ENCODE results near the gene CASP7. TPM values are rescaled to one million over a fixed set of nuclear protein-coding genes. Genes with fewer than 3 reads are reported as not detected.
"Not testable (repeated sequence)": the region's sequence is repeated elsewhere in the genome, so short reads cannot be mapped to it uniquely, and the experiment has no call there.

The CASP7 gene
- 18.3 TPM for total RNA-seq

DNA sequence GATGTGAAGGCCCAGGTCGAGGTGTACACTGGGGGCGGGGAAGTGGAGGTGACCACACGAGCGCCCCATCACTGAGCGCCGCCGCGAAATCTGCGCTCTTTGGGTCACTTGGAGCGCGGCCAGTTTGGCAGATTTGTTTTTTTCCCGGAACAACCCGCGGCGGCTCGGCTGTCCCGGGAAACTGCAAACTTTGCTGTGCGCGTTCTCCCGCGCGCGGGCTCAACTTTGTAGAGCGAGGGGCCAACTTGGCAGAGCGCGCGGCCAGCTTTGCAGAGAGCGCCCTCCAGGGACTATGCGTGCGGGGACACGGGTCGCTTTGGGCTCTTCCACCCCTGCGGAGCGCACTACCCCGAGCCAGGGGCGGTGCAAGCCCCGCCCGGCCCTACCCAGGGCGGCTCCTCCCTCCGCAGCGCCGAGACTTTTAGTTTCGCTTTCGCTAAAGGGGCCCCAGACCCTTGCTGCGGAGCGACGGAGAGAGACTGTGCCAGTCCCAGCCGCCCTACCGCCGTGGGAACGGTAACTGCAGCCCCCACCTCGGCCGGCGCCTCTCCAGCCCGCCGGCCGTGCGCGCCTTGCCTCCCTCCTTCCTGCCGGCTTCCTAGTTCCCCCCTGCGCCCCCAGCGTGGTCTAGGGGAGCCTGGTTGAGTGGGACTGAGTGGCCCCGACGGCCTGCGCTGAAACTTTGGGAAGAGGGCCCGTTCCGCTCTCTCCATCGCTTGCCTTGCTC, at the start of gene CASP7:
CASP7 (plus strand) TSS at position 450 of the 727 bp plus-strand sequence. CDS start 17,582 bp downstream, outside the sequence.
- ATAC-seq (peak; percentile 96), DNase-seq (ENCODE audit: low spot score) (peak; percentile 88)
- intact Hi-C loops (cut with DNase I): no loop called here

DNA sequence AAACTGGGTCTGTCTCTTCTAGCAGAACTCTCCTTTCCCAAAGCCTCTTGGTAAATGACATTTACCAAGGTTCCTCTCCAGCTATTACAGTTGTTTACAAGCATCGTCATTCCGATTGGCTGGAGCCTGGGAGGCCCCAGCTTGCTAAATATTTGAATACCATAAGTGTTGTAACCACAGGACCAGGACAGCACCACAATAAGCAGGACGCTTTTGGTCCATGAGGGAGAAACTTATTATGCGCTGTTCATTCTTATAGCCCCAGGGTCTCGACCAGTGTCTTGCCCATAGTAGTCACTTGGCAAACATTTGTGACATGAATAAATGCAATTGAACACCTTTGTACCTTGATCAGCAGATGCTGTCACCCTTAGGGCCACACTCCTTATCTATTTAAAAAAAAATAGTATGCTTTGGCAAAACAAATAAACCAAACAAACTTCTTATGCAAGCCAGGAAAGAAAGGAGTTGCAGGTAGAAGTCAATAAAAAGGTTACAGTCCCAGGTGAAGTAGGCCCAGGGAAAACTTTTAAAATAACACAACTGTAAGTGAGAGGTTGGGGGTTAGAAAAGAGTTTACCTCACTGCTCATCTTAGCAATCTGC, 48.7 kb upstream of the CASP7 start:
- no peak for DNase-seq (ENCODE audit: low spot score)
- intact Hi-C loops (cut with DNase I): no loop called here
- no peak for ATAC-seq

DNA sequence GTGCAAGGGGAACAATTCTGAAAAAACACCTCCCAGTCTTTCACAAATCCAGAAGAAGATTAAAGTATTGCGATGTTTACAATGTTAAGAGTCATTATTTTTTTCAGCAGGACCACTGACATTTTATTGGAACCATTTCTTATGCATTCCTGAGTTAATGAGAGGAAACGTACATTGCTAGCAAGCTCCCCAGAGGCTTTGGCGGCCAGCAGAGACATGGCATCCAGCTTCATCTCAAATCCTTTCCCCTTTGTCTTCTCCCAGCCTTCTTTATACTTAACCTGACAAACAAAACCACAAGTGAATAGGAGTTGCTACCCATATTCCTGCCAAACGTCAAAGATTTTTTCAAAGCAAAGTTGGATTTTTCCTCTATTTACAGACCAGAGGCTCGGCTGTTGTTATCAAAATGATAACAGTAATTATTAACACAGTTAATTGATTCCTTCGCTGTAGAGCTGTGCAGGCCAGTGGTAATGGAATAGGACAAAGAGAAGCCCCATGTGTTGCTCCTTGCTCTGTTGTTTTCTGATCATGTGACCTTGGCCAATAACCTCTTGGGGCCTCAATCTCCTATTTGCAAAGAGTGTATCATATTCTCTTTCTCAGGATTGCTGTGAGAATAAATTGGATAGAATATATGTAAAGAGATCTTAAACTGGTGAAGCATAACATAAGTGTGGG, 47.9 kb upstream of the CASP7 start:
- no peak for ATAC-seq
- intact Hi-C loops (cut with DNase I): no loop called here
- no peak for DNase-seq (ENCODE audit: low spot score)

DNA sequence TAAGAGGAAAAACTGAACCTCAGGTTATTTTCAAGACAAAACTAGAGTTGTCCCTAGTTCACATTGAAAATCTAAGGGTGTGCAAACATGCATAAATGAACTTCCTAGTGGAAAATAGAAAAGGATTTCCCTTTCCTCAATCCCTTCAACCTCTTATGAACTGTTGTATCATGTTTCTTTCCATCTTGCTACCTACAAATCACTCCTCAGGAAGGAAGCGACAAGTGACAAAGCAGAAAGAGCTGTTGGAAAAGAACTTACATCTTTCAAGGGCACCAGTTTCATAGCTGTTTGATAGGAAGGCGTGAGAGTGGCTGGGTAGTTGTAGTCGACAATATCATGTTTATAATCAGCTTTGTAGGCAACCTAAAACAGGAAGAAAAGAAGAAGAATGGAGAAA, 39.7 kb upstream of the CASP7 start:
- no peak for ATAC-seq
- DNase-seq (ENCODE audit: low spot score): no peak
- intact Hi-C loops (cut with DNase I): no loop called here

DNA sequence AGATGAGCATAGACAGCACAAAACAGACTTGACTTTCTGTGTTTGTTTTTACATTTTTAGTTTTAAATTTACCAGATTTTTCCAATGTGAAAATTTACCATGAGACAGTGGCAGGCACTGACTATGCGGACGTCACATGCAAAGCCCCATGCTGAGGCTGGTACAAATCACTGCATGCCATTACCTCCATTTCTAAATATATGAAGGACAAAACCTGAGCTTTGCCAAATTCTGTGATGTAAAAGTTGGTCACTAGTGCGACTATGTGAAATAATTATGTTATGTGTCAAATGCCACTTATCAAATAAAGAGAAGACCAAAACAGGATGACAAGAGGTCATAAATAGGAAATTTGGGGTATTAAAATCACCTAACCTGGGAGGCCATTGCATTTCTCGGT, 38.0 kb upstream of the CASP7 start:
- intact Hi-C loops (cut with DNase I): no loop called here
- no peak for ATAC-seq
- DNase-seq (ENCODE audit: low spot score): no peak

DNA sequence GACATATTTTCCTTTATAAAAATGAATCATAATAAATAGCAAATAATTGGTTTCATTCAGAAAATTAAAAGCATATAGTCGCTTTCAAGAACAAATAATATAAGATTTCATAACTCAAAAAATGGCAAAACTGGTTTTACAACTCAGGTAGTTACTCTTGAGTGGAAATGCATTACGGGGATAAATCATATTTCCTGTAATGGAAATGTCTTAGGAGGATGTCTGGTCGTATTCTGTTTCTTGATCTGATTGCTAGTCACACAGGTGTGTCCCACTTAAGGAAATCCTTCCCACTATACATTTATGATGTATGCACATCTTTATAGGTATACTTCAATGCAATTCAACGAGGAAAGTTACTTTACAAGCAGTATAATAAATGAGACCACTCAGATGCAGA, 36.5 kb upstream of the CASP7 start:
- ATAC-seq (no peak), DNase-seq (ENCODE audit: low spot score) (no peak)
- intact Hi-C loops (cut with DNase I): no loop called here

DNA sequence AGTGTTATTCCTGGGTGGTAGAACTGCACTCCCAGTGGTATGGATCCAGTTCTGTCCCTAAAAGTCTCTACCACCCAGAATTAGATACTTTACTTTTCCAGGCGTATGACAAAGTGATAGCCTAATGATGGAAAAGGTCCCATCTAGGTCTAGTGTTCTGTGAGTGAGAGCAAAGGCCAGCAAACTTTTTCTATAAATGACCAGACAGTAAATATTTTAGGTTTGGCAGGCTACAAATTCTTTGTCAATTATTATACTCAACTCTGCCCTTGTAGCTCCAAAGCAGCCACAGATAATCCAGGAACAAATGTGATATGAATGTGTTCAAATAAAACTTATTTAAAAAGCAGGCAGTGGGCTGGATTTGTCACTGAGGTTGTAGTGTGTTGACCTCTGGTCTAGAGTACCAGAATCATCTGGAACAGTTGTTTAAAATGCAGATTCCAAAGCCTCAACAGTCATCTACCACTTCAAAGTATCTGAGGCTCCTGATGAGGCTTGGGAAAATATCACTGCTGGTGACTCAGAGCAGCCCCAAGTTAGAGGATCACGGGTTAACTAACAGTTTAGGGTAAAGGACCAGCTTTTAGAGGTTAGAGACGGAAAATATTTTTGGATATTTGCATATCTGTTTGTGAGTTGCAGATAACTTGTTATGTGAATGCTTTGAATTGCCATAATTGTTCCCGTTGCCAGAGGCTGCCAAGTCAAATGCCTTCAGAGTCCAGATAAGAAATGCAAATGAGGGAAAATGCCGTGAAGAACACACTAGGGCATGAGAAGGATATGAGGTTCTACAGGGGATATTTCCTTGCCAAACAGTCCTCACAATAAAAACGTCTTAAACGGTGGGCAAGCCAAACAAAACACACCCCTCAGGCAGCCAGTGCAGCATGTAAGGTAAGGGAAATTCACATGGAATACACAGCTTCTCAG, 35.3 kb upstream of the CASP7 start:
- no peak for DNase-seq (ENCODE audit: low spot score)
- intact Hi-C loops (cut with DNase I): no loop called here
- no peak for ATAC-seq

DNA sequence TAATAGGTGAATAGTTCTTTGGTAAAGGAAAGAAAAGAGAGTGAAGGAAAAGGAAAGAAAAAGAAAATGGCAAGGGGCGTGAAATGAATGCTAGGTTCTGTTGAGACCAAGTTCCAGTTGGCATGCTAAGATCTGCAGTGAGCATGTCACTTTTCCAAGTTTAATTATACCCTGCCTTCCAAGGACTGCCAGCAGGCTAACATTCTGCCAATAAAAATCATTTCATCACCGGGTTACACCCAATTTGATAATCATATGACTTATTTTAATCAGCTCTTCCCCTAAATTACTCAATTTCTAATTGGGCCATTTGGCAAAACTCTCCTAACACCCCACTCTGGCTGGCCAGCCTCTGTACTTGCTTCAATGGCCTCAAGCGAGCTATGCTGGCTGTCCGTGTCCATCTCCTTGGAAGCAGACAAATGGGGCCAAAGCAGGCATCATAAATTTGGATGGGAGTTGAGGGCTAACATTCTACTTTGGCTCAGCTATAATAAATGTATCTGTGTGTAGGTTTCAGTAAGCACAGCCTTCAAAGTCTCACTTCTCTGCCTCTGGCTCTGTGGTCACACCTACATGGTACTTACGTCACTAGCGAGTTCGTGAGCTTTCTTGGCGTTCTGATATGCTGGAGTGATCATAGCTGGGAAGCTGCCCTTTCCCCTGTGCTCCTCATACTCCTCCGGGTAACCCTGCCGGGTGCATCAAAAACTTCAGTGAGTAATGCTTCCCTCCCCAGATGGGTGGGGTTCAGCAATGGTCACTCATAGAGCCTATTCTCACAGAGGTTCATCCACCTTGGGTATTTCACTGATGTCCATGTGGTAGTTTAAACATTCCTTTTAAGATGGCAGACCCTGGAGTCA, 33.1 kb upstream of the CASP7 start:
- DNase-seq (ENCODE audit: low spot score) (no peak), ATAC-seq (peak; percentile 42)
- intact Hi-C loops (cut with DNase I): no loop called here

DNA sequence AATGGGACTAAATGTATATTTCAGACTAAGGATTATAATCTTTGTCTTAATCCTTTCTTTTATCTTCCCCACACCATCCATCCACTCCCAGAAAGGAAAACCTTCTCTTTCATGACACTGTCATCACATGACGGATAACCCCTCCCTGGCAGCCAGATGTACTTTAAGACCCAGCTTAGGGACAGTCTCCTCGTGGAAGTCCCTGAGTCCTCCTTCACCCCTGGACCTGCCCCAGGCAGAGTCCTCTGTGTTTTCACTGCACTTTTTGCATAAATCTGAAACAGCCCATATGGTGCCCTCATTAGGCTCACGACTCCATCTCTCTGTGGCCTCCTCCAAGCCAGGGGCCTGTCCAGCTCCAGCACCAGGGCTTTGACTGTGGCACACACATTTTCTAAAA, 31.9 kb upstream of the CASP7 start:
- ATAC-seq: no peak
- intact Hi-C loops (cut with DNase I): no loop called here
- DNase-seq (ENCODE audit: low spot score): no peak

DNA sequence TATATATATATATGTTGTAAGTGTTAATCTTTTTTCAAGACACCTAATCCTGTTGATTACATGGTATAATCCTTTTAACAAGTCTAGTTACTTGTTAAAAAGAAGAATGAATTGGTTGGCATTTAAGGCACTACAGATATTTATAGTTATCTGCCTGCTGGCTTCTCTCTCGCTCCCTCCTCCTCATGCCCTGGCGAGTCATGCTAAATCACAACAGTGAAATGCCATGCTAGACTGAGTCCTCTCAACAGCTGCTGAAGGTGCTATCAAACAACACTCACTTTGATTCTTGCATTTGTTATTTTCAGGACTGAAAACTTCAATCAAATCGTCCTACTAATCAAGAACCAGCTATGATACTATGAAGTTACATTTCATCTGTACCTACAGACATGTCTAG, 31.2 kb upstream of the CASP7 start:
- ATAC-seq: no peak
- intact Hi-C loops (cut with DNase I): no loop called here

DNA sequence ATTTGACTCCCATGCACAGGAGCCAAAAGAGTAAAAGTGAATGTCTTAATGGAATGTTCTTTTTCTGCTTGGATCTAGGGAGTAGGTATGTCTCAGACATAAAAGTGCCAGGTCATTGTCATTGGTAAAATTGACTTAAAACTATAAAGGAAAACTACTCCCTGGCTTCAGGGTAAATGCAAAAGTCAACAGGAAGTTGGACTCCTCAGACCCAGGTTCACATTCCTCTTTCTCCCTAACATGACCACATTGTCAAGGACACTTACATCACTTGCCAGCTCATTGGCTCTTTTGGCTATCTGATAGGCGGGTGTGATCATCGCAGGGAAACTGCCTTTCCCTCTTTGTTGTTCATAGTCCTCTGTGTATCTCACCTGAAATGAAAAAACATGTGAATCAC, 29.5 kb upstream of the CASP7 start:
- ATAC-seq (no peak), DNase-seq (ENCODE audit: low spot score) (no peak)
- intact Hi-C loops (cut with DNase I): no loop called here

More for the DNA sequence above, 31.2 kb upstream of the CASP7 start:
- no peak for DNase-seq (ENCODE audit: low spot score)

DNA sequence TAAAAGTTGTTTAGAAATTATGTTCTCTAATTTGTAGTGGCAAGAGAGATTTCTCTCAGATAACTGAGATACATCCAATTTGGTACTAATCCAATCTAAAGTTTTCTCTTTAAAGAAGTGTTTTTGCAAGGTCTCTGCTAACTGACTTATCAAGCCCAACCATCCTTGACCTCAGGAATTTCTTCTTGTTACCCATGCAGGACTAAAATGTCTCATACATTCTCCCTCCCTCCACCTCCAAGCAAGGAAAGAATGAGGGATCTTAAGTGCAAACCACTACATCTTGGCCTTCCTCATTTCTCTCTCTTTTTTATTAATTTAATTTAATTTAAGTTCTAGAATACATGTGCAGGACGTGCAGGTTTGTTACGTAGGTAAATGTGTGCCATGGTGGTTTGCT, 28.7 kb upstream of the CASP7 start:
- intact Hi-C loops (cut with DNase I): no loop called here
- no peak for DNase-seq (ENCODE audit: low spot score)
- ATAC-seq: no peak

DNA sequence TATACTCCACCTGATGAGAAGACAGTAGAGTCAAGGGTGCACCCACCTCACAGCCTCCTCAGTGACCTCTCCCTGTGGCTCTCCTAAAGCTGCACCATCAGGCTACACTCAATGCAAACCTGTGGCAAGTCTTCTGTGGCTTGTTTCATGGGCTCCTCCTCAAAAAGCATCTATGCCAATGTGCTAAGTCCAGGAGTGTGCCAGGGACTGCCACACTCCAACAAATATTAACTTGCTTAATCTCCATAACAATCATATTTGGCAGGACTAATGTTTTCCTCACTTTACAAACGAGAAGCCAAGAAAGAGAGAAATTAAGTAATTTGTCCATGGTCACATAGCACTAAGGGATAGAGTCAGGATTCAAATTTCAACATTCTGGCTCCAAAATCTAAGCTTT, 27.8 kb upstream of the CASP7 start:
- DNase-seq (ENCODE audit: low spot score) (no peak), ATAC-seq (no peak)
- intact Hi-C loops (cut with DNase I): no loop called here

DNA sequence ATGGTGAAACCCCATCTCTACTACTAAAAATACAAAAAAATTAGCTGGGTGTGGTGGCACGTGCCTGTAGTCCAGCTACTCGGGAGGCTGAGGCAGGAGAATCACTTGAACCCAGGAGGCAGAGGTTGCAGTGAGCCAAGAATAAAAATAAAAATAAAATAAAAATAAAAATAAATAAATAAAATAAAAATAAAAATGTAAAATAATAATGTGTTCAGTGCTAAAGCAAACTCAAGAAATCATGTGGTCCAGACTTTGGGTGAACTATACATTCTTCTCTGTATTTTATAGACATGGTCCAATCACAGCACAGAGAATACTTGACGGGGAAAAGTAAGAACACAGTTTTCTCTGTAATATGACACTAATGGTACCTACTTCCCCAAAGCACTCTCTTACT, 27.3 kb upstream of the CASP7 start:
- intact Hi-C loops (cut with DNase I); DNase-seq (ENCODE audit: low spot score); ATAC-seq: not testable (repeated sequence)

DNA sequence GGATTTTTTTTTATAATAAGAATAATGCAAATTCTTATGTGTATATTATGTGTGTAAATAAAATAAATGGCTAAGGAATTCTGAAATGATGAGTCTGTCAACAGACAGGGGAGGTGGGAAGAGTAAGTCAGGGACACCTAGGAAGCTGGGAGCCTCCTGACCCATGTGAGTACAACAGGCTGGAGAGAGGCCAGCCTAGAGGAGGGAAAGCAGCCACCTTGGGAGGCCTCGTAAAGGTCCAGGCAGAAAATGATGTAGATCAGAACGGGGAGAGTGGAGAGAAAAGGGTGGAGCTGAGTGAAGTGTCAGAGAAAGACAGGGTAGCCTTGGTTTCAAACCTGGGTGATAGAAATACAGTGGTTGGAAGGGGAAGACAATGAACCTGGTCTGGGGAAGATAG, 22.8 kb upstream of the CASP7 start:
- DNase-seq (ENCODE audit: low spot score) (no peak), ATAC-seq (no peak)
- intact Hi-C loops (cut with DNase I): no loop called here

DNA sequence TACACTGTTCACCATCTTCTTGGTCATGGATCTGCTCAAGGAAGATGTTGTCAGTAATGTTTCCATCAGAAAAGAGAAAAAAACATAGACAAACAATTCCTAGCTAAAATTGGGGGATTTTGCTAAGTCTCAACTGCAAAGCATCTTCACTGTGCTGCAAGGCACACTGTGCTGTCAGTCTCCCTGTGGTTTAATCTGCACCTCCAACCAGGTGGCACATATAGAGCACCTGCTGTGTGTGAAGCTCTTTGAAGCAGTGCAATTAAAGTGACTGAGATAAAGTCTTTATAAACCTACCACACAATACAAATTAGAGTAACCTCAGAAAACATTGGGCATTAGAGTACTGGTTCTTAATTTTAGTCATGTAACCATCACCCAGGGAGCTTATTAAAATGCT, 22.2 kb upstream of the CASP7 start:
- ATAC-seq (no peak), DNase-seq (ENCODE audit: low spot score) (no peak)
- intact Hi-C loops (cut with DNase I): no loop called here

DNA sequence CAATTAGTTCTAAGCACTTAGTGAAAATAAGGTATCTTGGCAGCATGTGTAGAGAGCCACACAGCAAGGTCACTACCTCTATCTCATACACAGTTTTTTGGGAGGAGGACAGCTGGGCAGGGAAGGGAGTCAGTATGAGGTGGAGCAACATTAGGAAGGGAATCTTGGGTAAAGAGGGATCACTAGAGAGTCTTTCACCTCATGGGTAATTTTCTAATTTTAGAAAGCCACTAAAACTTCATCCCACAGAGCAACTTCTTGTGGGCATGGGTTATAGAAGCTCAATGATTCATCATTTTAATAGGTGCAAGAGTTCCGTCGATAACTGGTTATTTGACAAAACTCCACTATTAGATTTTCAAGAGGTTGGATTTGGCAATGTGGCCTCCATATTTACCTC, 18.4 kb upstream of the CASP7 start:
- intact Hi-C loops (cut with DNase I): no loop called here
- DNase-seq (ENCODE audit: low spot score) (no peak), ATAC-seq (no peak)

DNA sequence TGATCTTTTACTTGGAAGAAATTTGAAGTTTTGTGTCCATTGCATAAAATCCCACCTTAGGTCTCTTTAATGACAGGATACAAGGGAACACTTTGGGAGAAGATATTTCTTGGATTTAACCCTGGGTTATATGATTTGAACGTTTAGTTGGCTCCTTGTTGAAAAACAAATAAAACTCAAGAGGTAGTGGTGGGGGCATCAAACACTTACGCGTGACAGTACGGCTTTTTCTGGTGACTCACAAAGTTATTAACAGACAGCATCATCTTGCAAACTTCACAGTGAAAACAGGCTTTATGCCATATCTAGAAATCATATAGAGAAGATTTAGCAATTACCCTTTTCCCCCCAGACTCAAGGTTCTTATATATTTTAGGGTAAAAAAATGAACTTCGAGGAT, 16.6 kb upstream of the CASP7 start:
- no peak for DNase-seq (ENCODE audit: low spot score)
- ATAC-seq: no peak
- intact Hi-C loops (cut with DNase I): no loop called here

DNA sequence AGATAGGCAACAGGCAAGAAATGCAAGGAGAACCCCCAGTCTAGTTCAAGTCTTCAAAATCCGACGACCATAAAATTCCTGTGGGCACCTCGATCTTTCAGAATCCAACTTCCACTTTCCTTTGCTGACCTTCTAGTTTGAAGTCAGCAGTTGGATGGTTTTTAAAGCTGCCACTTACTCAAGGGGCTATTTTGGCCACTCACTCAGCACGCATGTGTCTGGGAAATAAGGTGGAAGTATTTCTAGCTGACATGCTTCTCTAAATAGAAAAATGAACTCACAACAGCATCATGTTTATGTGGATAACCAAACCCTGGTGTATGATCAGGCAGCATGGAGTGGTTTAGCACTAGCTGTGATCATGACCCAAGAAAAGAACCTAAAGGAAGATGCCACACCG, 15.8 kb upstream of the CASP7 start, which contains the start of gene NRAP:
NRAP (minus strand) TSS at position 134 of the 400 bp plus-strand sequence. CDS start 159 bp downstream, outside the sequence.
- DNase-seq (ENCODE audit: low spot score) (no peak), ATAC-seq (no peak)
- intact Hi-C loops (cut with DNase I): no loop called here

Data from sciatic nerve (tissue), 2 donors.